CD4-positive, alpha-beta T cell (primary cell): ENCODE results near the gene GRK5. TPM values are rescaled to one million over a fixed set of nuclear protein-coding genes. Genes with fewer than 3 reads are reported as not detected.
A peak's percentile ranks its signal among the peaks of the same experiment; 100 is the strongest.

Source experiments
- ATAC-seq: fragments of 200-7000 bp; cut with Tn5 transposase; one replicate; pipeline ENCODE4 v1.10.0; 2022; ENCODE audit warnings: mild to moderate bottlenecking; ENCODE audit not compliant: poor library complexity
- CTCF ChIA-PET: fragments of 350-600 bp; sonication (Branson Sonifier 250); formaldehyde crosslinking; loops from one replicate; lab custom pipeline; 2021; ENCODE audit warnings: antibody characterized with exemption, inconsistent platforms; lab: Charles Lee
- POLR2A ChIA-PET: fragments of 350-600 bp; sonication (Branson Sonifier 250); formaldehyde crosslinking; loops from one replicate; lab custom pipeline; 2021; ENCODE audit warnings: antibody characterized with exemption, inconsistent platforms; lab: Charles Lee
- DNase-seq, 14 experiments: peaks; one replicate each; pipeline ENCODE4 v3.0.0-alpha.2; 2013 to 2020; ENCODE audit warnings: mixed read lengths in 2 of 14
- H3K27ac ChIP-seq, 2 donors: one replicate each; pipeline versions ENCODE4 v1.5.1 to v1.7.0; 2013; ENCODE audit warnings: low read length in 2 of 2, low read depth in 1 of 2, mild to moderate bottlenecking in 1 of 2
- H3K27me3 ChIP-seq, 2 experiments: 1 replicate in 1 of 2; 2 replicates in 1 of 2; pipeline versions ENCODE4 v1.6.1 to v1.7.0; 2013; ENCODE audit warnings: low read length in 2 of 2, control low read depth in 1 of 2, mild to moderate bottlenecking in 1 of 2, moderate library complexity in 1 of 2; ENCODE audit not compliant: insufficient read depth in 2 of 2, control insufficient read depth in 1 of 2
- H3K36me3 ChIP-seq: one replicate; pipeline ENCODE4 v1.6.1; 2013; ENCODE audit warnings: low read length, control low read depth; ENCODE audit not compliant: insufficient read depth
- H3K4me1 ChIP-seq: one replicate; pipeline ENCODE4 v1.6.1; 2013; ENCODE audit warnings: low read length, control low read depth; ENCODE audit not compliant: insufficient read depth
- H3K4me3 ChIP-seq: one replicate; pipeline ENCODE4 v1.5.1; 2013; ENCODE audit warnings: mild to moderate bottlenecking, low read length, moderate library complexity
- H3K9me3 ChIP-seq, 2 experiments: 1 replicate in 1 of 2; 2 replicates in 1 of 2; pipeline versions ENCODE4 v1.6.1 to v1.7.0; 2013; ENCODE audit warnings: low read length in 2 of 2, mild to moderate bottlenecking in 2 of 2, control low read depth in 1 of 2, moderate library complexity in 1 of 2; ENCODE audit not compliant: control insufficient read depth in 1 of 2, insufficient read depth in 1 of 2
- H3K27ac Mint-ChIP-seq: one replicate; pipeline ENCODE4 v1.8.0; 2020; ENCODE audit warnings: mixed read lengths
- H3K27me3 Mint-ChIP-seq: one replicate; pipeline ENCODE4 v1.8.0; 2021; ENCODE audit warnings: mixed read lengths
- H3K36me3 Mint-ChIP-seq: one replicate; pipeline ENCODE4 v1.8.0; 2021; ENCODE audit warnings: low read depth, mixed read lengths
- H3K4me1 Mint-ChIP-seq: one replicate; pipeline ENCODE4 v1.8.0; 2021; ENCODE audit warnings: low read depth, mixed read lengths
- H3K4me3 Mint-ChIP-seq: one replicate; pipeline ENCODE4 v1.8.0; 2020; ENCODE audit warnings: mild to moderate bottlenecking, mixed read lengths
- H3K9me3 Mint-ChIP-seq: one replicate; pipeline ENCODE4 v1.8.0; 2020; ENCODE audit warnings: mixed read lengths
- intact Hi-C, 2 experiments: fragments of 100-400 bp; cut with DNase I in 1 of 2; cut with micrococcal nuclease in 1 of 2; formaldehyde crosslinking; loops; one replicate each; pipeline versions ENCODE4 v1.15.1 to v1.9.0; 2023 to 2025; cut with DNase I, micrococcal nuclease
- total RNA-seq, 174 experiments: library from RNA in 2 of 174; stranded (reverse) in 2 of 174; gene quantifications; one replicate each; pipeline ENCODE4 v1.2.3 and lab custom pipeline; 2021 to 2026
- TF ChIP-seq, protein P1 (sequence below): fragments of 200-600 bp; IDR thresholded peaks from one replicate; pipeline ENCODE4 v1.8.0; 2022; ENCODE audit warnings: antibody characterized with exemption, mild to moderate bottlenecking

GRK5 gene
- total RNA-seq, 2 experiments from 2014 or later: 19.2 to 20.8 TPM

DNA sequence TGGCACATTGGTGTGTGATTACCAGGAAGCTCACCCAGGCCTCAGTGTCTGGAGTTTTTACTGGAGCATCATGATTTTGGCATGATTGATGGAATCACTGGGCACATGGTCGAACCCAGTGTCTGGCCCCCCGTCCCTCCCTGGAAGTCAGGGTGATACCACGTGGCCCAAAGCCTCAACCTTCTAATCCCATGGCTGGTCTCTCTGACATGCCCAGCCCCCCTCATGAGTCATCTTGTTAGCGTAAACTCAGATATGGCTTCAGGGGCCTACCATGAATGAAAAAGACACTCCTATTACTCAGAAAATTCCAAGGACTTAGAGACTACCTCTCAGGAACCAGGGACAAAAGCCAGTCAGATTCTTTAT lies 109.3 kb downstream of the GRK5 start:
- H3K4me3 Mint-ChIP-seq: no peak overlapping the region

DNA sequence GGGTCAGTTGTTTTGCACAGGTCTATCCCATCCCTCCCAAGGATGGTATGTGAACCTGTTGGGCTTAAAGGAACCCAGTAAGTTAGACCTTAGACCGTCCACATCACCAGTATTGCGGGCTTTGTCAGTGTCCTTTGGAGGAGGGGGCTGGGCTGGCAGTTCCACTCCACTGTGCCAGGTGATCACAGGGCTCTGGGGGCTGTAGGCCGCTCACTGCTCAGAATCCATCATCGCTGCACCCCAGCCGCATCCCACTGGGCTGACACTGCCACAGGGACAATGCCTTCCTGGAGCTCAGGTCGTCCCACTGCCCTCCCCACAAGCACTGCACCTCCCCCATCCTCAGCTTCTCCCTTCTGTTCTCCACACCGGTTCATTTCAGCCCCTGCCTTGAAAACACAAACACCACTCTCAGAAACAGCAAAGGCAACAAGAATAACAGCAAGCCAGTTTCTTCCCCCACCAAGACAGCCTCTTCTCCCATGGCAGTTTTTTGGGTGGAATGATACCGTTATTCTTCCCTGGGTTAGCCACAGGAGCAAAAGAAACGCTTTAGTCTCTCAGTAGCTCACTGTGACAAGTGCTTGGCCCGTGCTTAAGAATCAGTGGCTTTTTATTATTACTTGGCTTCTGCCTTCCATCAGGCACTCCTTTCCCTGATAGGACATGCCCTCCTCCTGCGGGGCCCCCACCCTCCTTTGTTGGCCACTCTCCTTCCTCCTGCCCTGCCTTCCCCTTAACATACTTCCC lies 111.2 kb downstream of the GRK5 start:
- H3K27me3 ChIP-seq: no peaks in the 10 kb centered on the region
- Mint-ChIP-seq H3K27ac (no peak overlapping the region), H3K4me1 (peaks cover 39% of the 10 kb centered on the region), H3K27me3 (no peaks in the 10 kb centered on the region), H3K36me3 (peaks cover 5% of the 10 kb centered on the region), H3K9me3 (no peaks in the 10 kb centered on the region), H3K4me3 (no peak overlapping the region)
- H3K36me3 ChIP-seq: no peaks in the 10 kb centered on the region
- ChIA-PET POLR2A (interaction anchor here (0.5 to 0.7 kb wide), 2 partner anchors 9 to 27 kb away, joined by 3 read pairs; no protein-coding TSS in a partner anchor), CTCF (no interaction called here)
- intact Hi-C loops: no loop called here
- no peaks in the 10 kb centered on the region for H3K9me3 ChIP-seq
- H3K27ac ChIP-seq: no peak overlapping the region
- TF ChIP-seq, protein P1, sequence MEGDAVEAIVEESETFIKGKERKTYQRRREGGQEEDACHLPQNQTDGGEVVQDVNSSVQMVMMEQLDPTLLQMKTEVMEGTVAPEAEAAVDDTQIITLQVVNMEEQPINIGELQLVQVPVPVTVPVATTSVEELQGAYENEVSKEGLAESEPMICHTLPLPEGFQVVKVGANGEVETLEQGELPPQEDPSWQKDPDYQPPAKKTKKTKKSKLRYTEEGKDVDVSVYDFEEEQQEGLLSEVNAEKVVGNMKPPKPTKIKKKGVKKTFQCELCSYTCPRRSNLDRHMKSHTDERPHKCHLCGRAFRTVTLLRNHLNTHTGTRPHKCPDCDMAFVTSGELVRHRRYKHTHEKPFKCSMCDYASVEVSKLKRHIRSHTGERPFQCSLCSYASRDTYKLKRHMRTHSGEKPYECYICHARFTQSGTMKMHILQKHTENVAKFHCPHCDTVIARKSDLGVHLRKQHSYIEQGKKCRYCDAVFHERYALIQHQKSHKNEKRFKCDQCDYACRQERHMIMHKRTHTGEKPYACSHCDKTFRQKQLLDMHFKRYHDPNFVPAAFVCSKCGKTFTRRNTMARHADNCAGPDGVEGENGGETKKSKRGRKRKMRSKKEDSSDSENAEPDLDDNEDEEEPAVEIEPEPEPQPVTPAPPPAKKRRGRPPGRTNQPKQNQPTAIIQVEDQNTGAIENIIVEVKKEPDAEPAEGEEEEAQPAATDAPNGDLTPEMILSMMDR: no peak
- ATAC-seq: no peak
- peaks cover 25% of the 10 kb centered on the region for H3K4me1 ChIP-seq
- no peak overlapping the region for H3K4me3 ChIP-seq
- DNase-seq: no peak

More for the DNA sequence above, 109.3 kb downstream of the GRK5 start:
- no peaks in the 10 kb centered on the region for H3K9me3 ChIP-seq
- H3K4me3 ChIP-seq: no peak overlapping the region
- peaks cover 44% of the 10 kb centered on the region for H3K4me1 Mint-ChIP-seq
- ChIA-PET CTCF (no interaction called here), POLR2A (no interaction called here)
- H3K9me3 Mint-ChIP-seq: no peaks in the 10 kb centered on the region
- H3K27ac ChIP-seq: no peak overlapping the region
- no peaks in the 10 kb centered on the region for H3K27me3 ChIP-seq
- no peak overlapping the region for H3K27ac Mint-ChIP-seq
- TF ChIP-seq, protein P1: no peak
- no peaks in the 10 kb centered on the region for H3K27me3 Mint-ChIP-seq
- DNase-seq (peak in 1 of 14 experiments; percentile 29), ATAC-seq (no peak)
- H3K4me1 ChIP-seq: peaks cover 40% of the 10 kb centered on the region
- intact Hi-C loops: no loop called here
- H3K36me3 ChIP-seq: no peaks in the 10 kb centered on the region
- H3K36me3 Mint-ChIP-seq: peaks cover 5% of the 10 kb centered on the region

DNA sequence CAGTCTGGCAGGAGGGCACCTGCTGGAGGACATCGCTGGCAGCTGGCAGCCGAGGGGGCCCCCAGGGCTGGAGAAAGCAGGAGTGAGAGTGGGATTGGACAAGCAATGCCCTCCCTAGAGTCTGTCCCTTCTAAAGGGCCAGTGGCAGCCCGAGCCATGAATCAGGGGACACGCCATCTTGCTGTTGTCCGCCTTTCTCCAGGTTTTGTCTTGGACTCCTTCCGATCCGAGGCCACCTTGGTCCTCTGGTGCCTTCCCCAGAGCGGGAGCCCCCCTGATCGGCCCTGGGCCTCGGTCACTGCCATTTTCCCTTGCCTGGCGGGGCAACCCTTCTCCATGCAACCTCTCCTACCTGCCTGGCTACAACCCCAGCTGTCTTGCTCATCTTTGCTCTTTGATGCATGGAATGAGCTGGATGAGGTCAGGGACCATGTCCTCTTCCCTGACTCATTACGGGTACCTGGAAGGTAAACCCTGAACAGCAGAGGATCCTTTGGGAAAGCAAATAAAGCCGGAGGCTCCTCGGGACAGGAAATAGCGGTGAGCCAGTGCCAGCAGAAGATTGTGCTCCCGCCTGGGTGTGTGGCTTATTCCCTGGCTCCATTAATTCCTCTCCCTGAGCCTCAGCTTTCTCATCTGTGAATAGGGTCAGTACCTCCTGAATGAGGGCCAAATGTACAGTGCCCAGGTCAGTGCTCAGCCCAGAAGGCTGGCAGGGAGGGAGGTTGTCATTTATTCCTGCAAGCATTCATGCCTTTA lies 112.0 kb downstream of the GRK5 start:
- Histone ChIP-seq H3K27ac (no peak overlapping the region), H3K4me3 (no peak overlapping the region), H3K4me1 (peaks cover 18% of the 10 kb centered on the region), H3K27me3 (no peaks in the 10 kb centered on the region), H3K36me3 (no peaks in the 10 kb centered on the region), H3K9me3 (no peaks in the 10 kb centered on the region)
- Mint-ChIP-seq H3K27me3 (no peaks in the 10 kb centered on the region), H3K4me3 (no peak overlapping the region), H3K4me1 (peaks cover 37% of the 10 kb centered on the region), H3K36me3 (peaks cover 5% of the 10 kb centered on the region), H3K27ac (no peak overlapping the region), H3K9me3 (no peaks in the 10 kb centered on the region)
- DNase-seq (no peak), ATAC-seq (no peak)
- intact Hi-C loops: no loop called here
- TF ChIP-seq, protein P1: no peak
- ChIA-PET CTCF (no interaction called here), POLR2A (interaction anchor here (0.5 kb wide), 1 partner anchor 519 kb away, joined by 3 read pairs; no protein-coding TSS in a partner anchor)
